ENCODE measurements around the gene PTPRM.

The PTPRM gene

GRCh38 chr18:7748251-7749007, 181.3 kb downstream of the PTPRM start:
- no peak for TF ChIP-seq CTCF (conservative IDR thresholded peaks at IDR 0.05)

GRCh38 chr18:7749008-7749405, 181.9 kb downstream of the PTPRM start:
- H3K27ac ChIP-seq: no peak overlapping the region
- no peak for TF ChIP-seq CTCF (conservative IDR thresholded peaks at IDR 0.05)

More at GRCh38 chr18:7748251-7749007, 181.3 kb downstream of the PTPRM start:
- H3K27ac ChIP-seq: no peak overlapping the region

- TF ChIP-seq CTCF (conservative IDR thresholded peaks at IDR 0.05): no peak
- H3K27ac ChIP-seq: no peak overlapping the region
These were observed 182.4 kb downstream of the PTPRM start for GRCh38 chr18:7749510-7749981.

GRCh38 chr18:7750095-7750663, 183.1 kb downstream of the PTPRM start:
- H3K27ac ChIP-seq: no peak overlapping the region
- TF ChIP-seq CTCF (conservative IDR thresholded peaks at IDR 0.05): no peak

- no peak for TF ChIP-seq CTCF (conservative IDR thresholded peaks at IDR 0.05)
- H3K27ac ChIP-seq: no peak overlapping the region
These were observed 183.8 kb downstream of the PTPRM start for GRCh38 chr18:7750966-7751365.

GRCh38 chr18:7754258-7754657, 187.1 kb downstream of the PTPRM start:
- H3K27ac ChIP-seq: peak overlapping the region; percentile 87
- no peak for TF ChIP-seq CTCF (conservative IDR thresholded peaks at IDR 0.05)

- TF ChIP-seq CTCF (conservative IDR thresholded peaks at IDR 0.05): no peak
- peak overlapping the region; percentile 87 for H3K27ac ChIP-seq
These were observed 187.6 kb downstream of the PTPRM start for GRCh38 chr18:7754725-7755181.
